ENCODE data around the gene MTHFR.

The MTHFR gene

DNA sequence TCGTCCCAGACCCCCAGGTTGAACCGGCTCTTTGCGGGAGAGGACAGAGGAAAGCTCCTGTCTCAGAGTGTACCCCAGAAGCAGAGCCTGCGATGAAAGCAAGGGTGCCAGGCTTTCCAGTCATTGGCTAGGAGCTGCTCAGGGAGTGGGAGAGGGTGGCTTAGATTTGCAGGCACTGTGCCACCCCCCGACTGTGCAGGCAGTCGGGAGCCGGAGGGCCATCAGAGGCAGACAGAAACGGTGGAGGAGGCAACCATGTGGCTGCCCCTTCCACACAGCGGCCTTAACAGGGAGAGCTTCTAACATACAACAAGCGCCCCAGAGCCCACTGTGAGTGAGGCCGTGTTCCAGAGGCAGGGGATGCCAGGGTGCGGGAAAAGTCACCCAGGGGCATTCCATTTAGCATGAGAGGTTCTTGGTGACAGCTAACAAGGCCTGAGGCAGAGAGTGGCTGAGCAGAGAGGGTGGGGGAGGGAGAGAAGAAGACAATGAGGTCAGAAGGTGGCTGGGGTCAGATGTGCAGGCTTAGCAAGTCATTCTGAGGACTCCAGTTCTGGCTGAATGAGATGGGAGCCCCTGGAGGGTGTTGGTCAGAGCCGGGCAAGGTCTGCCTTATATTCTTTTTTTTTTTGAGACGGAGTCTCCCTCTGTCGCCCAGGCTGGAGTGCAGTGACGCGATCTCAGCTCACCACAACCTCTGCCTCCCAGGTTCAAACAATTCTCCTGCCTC lies 53.2 kb downstream of the MTHFR start:
- FAIRE-seq, result no peak

GRCh38 chr1:11751087-11751486 lies 54.7 kb downstream of the MTHFR start:
- no peak for FAIRE-seq

GRCh38 chr1:11749996-11750395 lies 55.8 kb downstream of the MTHFR start:
- no peak for FAIRE-seq

DNA sequence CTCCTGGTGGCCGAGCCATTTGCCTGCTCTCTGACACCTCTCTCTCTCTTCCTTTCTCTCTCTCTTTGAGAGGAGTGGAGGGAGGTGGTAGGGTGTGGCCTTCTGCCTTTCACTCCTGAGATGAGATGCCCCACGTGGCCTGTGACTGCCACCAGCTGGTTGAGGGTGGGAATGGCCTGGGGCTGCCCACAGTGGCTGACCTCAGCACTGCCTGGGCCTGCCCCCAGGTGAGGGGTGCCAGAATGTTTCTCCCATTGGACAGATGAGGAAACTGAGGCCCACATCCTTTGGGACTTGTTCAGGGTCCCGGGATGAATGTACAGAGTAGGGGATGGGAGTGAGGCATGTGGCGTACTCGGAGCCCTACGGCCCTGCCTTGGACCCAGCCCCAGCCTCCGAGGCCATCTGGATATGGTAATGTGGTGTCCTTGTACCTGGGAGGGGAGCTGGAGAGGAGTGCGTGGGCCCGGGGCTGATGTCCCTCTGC lies 56.5 kb downstream of the MTHFR start:
- no peak for FAIRE-seq

GRCh38 chr1:11748294-11749202 lies 57.2 kb downstream of the MTHFR start:
- no peak for FAIRE-seq

GRCh38 chr1:11746795-11747487 lies 58.8 kb downstream of the MTHFR start:
- no peak for FAIRE-seq

- FAIRE-seq, result no peak
Measured at GRCh38 chr1:11746092-11746491, 59.7 kb downstream of the MTHFR start.

DNA sequence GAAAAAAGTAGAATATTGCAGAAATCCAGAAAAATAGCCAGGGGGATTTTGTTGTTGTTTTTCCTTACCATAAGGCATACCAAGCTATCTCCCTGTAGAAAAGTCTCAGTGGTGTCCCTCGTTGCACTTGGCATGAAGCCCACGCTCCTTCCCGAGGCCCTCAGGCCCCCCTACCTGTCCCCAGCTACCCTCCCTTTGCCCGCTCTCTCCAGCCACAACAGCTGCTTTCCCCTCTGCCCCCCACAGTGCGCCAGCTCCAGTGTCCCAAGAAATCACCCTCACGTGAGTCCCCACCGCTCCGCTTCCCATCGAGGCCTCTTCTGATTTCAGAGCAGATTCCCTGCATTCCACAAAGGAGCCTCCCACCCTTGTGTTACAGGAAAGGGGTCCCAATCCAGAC lies 61.5 kb downstream of the MTHFR start:
- FAIRE-seq, result no peak

DNA sequence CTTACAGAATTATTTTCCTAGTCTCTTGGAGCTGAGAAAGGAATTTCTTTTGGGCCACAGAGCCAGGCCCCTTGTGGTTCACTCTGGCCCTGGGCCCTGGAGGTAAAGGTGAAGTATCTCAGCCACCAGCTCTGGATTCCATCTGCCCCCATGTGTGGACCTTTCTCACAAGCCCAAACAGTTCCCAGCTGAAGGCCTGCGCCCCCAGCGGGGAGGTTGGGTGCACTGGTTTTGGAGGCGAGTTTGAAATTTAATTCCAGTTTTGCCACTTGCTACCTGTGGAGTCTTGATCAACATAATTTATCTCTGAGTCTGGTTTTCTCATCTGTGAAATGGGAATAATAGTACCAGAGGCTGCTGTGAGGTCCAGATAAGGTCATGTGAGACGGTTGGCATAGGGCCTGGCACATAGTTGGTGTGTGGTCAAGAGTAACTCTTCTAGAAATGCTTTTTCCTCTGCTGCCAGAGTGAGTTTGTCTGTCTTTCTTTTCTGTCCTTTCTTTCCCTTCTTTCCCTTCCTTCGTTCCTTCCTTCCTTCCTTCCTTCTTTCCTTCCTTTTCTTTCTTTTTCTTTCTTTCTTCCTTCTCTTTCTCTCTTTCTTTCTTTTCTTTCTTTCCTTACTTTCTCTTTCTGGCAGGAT lies 63.7 kb downstream of the MTHFR start:
- FAIRE-seq, result no peak

DNA sequence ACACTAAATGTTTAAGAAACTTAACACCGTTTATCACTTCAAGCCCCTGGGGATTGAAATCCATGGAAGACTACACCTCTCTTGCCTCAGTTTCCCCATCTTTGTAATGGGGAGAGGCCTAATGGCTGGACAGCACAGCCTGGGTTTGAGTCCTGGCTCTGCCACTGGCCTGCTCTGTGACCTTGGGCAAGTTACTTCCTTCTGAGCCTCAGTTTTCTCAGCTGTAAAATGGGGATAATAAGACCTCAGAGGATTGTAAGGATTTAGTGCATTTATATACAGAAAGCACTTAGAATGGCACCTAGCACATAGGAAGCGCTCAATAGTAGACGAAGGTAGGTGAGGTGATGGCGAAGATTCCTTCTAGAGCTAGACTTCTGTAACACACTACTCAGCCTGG lies 64.3 kb downstream of the MTHFR start:
- FAIRE-seq, result no peak

- no peak for FAIRE-seq
Measured at GRCh38 chr1:11740258-11741192, 65.2 kb downstream of the MTHFR start.

- no peak for FAIRE-seq
Measured at GRCh38 chr1:11738783-11739182, 67.0 kb downstream of the MTHFR start.

DNA sequence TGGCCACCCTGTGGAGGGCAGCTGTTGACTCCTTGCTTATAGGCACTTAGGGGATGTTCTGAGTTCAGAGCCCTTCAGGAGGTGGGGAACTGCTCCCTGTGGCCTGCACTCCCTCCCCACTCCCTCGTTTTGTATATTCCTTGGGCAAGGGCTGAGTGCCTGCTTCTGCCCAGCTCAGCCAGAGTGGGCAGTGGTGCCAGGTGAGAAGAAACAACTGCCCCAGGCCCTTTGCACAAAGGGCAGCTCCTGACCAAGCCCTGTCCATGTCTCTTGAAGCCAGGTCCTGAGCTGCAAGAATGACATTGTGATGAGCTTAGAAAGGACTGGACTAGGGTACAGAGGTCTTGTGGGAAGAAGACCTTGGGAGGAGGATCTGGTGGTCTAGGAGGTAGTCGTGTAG lies 67.7 kb downstream of the MTHFR start:
- FAIRE-seq, result no peak

DNA sequence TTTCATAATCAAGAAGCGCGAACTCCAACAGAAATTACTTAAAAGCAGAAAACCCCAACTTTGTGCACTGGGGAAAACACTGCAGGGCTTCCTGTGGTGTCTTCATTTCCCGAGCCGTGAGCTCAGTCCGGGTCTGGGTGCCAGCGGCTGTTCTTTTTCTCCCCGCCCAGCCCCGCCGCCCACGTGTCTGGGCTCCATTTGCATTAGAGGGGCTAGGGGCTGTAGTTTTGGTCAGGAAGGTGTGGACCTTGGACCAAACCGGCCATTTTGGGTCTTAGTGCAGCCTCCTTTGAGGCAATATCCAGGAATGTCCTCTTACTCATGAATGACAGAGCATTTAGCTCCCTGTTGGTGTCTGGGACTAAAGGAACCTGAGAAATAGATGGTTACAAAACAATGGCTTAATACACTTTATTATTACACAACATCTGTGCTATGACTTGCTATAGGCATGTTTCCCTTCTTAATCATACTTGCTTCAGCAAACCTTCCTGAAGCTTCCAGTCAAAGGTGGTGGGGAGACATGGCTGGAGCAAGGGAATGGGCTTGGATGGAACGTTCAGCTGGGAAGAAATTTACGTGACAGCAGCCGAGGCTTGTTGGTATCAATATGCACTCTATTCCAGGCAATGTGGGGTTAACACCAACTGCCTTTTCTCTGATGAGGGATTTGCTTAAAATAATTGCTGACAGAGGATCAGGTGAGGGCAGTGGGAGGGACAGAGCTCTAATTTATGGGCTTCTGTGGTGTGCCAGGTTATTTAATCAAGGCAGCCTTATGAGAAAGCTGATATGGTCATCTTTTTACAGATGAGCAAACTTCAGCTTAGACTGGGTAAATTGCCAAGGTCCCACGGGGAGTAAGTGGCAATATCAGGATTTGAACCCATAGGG lies 68.8 kb downstream of the MTHFR start:
- FAIRE-seq, result no peak

GRCh38 chr1:11735854-11736745 lies 69.7 kb downstream of the MTHFR start, which contains the start of gene AGTRAP:
AGTRAP (plus strand) TSS chr1:11736136; CDS start chr1:11736209, 73 bp downstream.
- FAIRE-seq, result no peak
